ENCODE results near the gene PDE2A.

The PDE2A gene

GRCh38 chr11:72625691-72626413 lies 48.4 kb downstream of the PDE2A start:
- Histone ChIP-seq H3K36me3 (replicated peaks; ENCODE audit: low read depth, low read length) (no peaks in the 10 kb centered on the region), H3K4me3 (ENCODE audit: low read length) (no peak overlapping the region), H3K4me2 (ENCODE audit: low read length) (no peak overlapping the region), H3K9ac (ENCODE audit: low read length) (no peak overlapping the region), H3K79me2 (ENCODE audit: low read length) (no peaks in the 10 kb centered on the region), H3K27me3 (ENCODE audit: low read depth, low read length) (peaks cover 29% of the 10 kb centered on the region), H3K4me1 (ENCODE audit: low read length) (0 out of 2 replicates have a peak, but pooled peaks cover 4% of the 10 kb centered on the region), H3K27ac (ENCODE audit: low read length) (no peak overlapping the region), H2AFZ (ENCODE audit: low read depth, low read length) (no peak overlapping the region), H3K9me3 (ENCODE audit: insufficient read depth, low read length) (no peaks in the 10 kb centered on the region), H4K20me1 (ENCODE audit: insufficient read depth, low read length) (no peaks in the 10 kb centered on the region)
- TF ChIP-seq CTCF (IDR thresholded peaks at IDR 0.05; ENCODE audit: low read depth, low read length) = no peak
- no peak for TF ChIP-seq EZH2phosphoT487 (IDR thresholded peaks at IDR 0.05; ENCODE audit: low read depth)

GRCh38 chr11:72624496-72625201 lies 49.6 kb downstream of the PDE2A start:
- Histone ChIP-seq H3K79me2 (ENCODE audit: low read length) (no peaks in the 10 kb centered on the region), H3K9ac (ENCODE audit: low read length) (no peak overlapping the region), H4K20me1 (ENCODE audit: insufficient read depth, low read length) (no peaks in the 10 kb centered on the region), H3K4me3 (ENCODE audit: low read length) (no peak overlapping the region), H2AFZ (ENCODE audit: low read depth, low read length) (no peak overlapping the region), H3K36me3 (replicated peaks; ENCODE audit: low read depth, low read length) (no peaks in the 10 kb centered on the region), H3K27me3 (ENCODE audit: low read depth, low read length) (peaks cover 33% of the 10 kb centered on the region), H3K4me2 (ENCODE audit: low read length) (no peak overlapping the region), H3K27ac (ENCODE audit: low read length) (no peak overlapping the region), H3K4me1 (ENCODE audit: low read length) (0 out of 2 replicates have a peak, but pooled peaks cover 4% of the 10 kb centered on the region), H3K9me3 (ENCODE audit: insufficient read depth, low read length) (no peaks in the 10 kb centered on the region)
- TF ChIP-seq CTCF (IDR thresholded peaks at IDR 0.05; ENCODE audit: low read depth, low read length) (no peak), EZH2phosphoT487 (IDR thresholded peaks at IDR 0.05; ENCODE audit: low read depth) (no peak)

- H2AFZ ChIP-seq (ENCODE audit: low read depth, low read length) = no peak overlapping the region
- no peaks in the 10 kb centered on the region for H3K9me3 ChIP-seq (ENCODE audit: insufficient read depth, low read length)
- no peaks in the 10 kb centered on the region for H3K4me1 ChIP-seq (ENCODE audit: low read length)
- no peak overlapping the region for H3K4me2 ChIP-seq (ENCODE audit: low read length)
- H3K27ac ChIP-seq (ENCODE audit: low read length) = no peak overlapping the region
- peaks cover 47% of the 10 kb centered on the region for H3K27me3 ChIP-seq (ENCODE audit: low read depth, low read length)
- H3K9ac ChIP-seq (ENCODE audit: low read length) = no peak overlapping the region
- no peaks in the 10 kb centered on the region for H3K79me2 ChIP-seq (ENCODE audit: low read length)
- no peak for TF ChIP-seq CTCF (IDR thresholded peaks at IDR 0.05; ENCODE audit: low read depth, low read length)
- no peak for TF ChIP-seq EZH2phosphoT487 (IDR thresholded peaks at IDR 0.05; ENCODE audit: low read depth)
- no peaks in the 10 kb centered on the region for H4K20me1 ChIP-seq (ENCODE audit: insufficient read depth, low read length)
- no peaks in the 10 kb centered on the region for H3K36me3 ChIP-seq (replicated peaks; ENCODE audit: low read depth, low read length)
- H3K4me3 ChIP-seq (ENCODE audit: low read length) = no peak overlapping the region
These were observed 51.2 kb downstream of the PDE2A start for GRCh38 chr11:72623052-72623451.

- no peak overlapping the region for H2AFZ ChIP-seq (ENCODE audit: low read depth, low read length)
- H3K9me3 ChIP-seq (ENCODE audit: insufficient read depth, low read length) = no peaks in the 10 kb centered on the region
- H3K4me1 ChIP-seq (ENCODE audit: low read length) = no peaks in the 10 kb centered on the region
- H3K36me3 ChIP-seq (replicated peaks; ENCODE audit: low read depth, low read length) = no peaks in the 10 kb centered on the region
- H3K27me3 ChIP-seq (ENCODE audit: low read depth, low read length) = peaks cover 65% of the 10 kb centered on the region
- TF ChIP-seq EZH2phosphoT487 (IDR thresholded peaks at IDR 0.05; ENCODE audit: low read depth) (no peak), CTCF (IDR thresholded peaks at IDR 0.05; ENCODE audit: low read depth, low read length) (no peak)
- no peak overlapping the region for H3K4me3 ChIP-seq (ENCODE audit: low read length)
- H3K4me2 ChIP-seq (ENCODE audit: low read length) = no peak overlapping the region
- no peak overlapping the region for H3K27ac ChIP-seq (ENCODE audit: low read length)
- H3K9ac ChIP-seq (ENCODE audit: low read length) = no peak overlapping the region
- no peaks in the 10 kb centered on the region for H3K79me2 ChIP-seq (ENCODE audit: low read length)
- no peaks in the 10 kb centered on the region; the same call in 1 of the 2 replicates for H4K20me1 ChIP-seq (ENCODE audit: insufficient read depth, low read length)
These were observed 53.1 kb downstream of the PDE2A start for GRCh38 chr11:72621008-72621610.
